HG02642 (cell line): ENCODE data around the gene NEK8.
A peak's percentile ranks its signal among the peaks of the same experiment; 100 is the strongest.
"Not testable (repeated sequence)": the region's sequence is repeated elsewhere in the genome, so short reads cannot be mapped to it uniquely, and the experiment has no call there.

Experiments used
- ATAC-seq: cut with Tn5 transposase; IDR thresholded peaks from one replicate; pipeline ENCODE4 v1.9.1; 2021; ENCODE audit warnings: mild to moderate bottlenecking; ENCODE audit not compliant: unreplicated experiment, poor library complexity

NEK8 gene

DNA sequence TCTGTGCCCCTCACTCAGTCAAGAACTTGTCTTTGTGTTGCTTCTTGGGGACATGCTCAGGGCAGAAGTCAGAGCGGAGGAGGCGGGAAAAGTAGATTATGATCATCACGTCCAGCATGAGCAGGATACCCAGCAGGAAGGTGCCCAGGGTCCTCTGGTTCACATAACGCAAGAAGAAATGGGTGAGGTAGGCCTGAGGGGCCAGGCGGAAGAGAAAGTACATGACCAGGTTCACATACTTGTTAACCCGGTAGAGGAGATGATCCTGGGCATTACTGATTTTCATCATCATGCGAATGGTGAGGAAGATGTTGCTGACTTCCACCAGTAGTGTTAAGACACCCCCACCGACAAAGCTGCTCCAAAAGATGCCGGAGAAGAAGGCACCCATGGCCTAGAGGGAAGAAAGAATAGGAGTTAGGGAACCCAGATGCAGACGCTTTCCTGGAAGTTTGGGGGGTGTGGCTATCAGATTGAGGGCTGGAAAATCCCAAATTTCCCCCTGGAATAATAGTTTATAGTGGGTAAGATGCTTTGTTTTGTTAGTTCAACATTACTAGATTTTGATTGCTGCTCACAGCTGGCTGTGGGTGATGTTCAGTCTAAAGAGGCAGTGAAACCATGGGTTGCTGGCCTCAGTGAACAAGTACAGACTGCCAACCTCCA is 4.0 kb upstream of the NEK8 start:
- no peak for ATAC-seq

DNA sequence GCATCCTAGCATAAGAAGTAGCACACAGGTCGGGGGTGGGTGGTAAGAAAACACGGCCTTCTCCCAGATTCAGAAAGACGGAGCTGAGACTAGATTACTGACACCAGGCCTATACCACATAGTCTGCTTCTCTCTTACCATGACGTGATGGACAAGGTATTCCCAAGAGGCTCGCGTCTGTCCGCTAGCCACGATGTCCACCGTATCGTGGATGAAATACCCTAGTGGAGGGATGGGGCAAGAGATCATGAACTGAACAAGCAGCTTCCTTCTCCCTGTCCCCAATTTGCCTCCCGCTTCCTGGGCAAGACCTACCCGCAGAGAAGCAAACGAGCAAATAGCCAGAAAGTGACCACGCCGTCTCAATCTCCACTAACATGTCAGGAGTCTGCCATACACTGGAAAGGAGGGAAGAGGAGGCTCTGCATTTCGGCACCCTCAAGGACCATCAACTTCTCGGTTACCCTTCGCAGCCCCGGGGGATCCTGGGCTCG is 3.4 kb upstream of the NEK8 start:
- ATAC-seq: no peak

DNA sequence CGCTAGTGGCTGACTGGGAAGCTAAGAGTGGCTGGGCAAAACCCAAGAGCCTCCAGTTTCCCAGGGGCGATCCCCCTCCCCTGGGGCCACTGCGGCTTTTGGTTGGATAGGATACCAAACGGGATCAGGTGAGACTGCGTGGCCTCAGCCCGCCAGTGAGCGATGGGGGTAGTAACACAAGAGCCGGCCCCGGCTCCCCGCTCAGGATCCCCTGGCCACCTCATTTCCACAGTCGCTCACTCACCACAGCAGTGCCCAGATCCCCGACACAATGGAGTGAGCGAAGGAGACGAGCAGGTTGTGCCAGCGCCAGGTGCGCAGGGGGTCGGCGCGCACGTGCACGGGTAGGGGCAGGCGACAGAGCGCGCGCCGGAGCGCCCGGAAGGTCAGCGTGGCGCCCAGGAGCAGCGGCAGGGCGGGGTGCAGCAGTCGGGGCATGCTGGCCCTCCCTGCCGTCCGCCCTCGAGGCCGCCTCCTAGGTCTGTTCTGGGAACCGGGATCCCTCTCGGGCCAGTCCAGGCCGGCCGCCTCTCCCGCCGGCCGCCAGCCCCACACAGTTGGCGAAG is 2.8 kb upstream of the NEK8 start:
- ATAC-seq: no peak

DNA sequence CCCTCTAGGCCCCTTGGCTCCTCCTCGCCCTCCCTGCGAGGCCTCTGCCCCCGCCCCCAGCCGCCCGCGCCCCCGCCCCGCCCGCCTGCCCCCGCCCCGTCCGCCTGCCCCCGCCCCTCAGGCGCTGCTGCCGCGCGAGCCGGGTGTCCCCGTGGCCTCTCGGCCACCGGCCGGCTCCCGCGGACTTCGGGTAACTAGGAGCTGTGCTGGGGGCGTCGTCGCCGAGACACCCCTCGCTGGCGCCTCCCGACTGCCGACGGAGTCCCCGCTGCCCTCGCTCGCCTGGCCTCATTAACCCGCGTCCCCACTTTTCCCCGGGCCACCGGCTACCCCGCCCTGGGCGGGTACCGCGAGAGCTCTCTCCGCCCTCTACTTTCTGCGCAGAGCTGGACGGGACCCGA is 2.4 kb upstream of the NEK8 start, which contains the start of gene TLCD1:
TSS of gene TLCD1 (minus strand) at position 8 of the 401 bp plus-strand sequence. CDS start 136 bp downstream, outside the sequence.
- peak; percentile 8 for ATAC-seq

DNA sequence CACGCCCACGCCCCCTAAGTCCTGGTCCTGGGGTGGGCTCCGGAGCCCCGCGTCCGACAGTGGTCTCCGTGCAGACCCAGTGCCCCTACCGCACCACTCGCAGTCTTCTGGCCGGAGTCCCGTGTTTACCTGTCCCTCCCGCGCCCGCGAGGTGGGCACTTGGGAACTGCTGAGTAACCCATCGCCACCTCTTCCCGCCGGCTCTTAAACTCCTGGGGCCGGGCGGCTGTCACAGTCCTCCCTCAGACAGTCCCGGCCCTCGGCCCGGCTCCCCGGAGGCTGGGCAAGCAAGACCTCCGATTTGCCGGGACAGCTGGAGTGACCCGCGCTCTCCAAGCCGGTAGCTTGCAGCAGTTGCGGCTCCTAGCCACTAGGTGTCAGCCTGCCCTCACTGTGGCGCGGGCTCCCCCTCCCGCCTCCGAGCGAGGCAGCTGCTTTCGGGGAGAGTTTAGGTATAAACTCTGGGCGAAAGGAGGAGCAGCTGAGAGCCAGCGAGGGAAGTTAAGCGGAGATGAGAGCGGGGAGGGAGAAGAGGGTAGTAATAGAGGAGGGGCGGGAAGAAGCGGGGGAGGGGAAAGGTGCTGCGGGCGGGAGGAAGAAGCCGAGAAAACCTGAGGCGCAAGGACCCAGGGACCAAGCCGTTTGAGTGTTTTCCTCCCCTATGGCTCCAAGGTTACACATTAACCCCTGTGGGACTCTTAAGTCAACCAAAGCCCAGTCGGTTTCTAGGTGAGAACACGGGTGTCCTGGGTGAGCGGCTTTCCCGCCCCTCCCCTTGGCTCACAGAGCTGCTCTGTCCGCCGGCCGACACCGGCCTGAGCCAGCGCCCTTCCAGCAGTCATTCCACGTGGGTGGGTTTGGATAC is 1.7 kb upstream of the NEK8 start:
- peak; percentile 43 for ATAC-seq

DNA sequence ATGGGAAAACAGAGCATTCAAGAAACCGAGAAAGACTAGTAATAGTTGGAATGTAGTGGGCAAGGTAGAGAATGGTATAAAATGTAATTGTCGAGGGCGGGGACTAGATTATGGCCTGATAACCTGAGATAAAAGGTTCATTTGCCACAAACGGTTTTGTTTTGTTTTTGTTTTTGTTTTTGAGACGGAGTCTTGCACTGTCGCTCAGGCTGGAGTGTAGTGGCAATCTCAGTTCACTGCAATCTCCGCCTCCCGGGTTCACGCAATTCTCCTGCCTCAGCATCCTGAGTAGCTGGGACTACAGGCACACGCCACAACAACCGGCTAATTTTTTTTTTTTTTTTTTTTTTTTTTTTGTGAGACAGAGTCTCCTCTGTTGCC is 1.4 kb downstream of the NEK8 start:
- no peak for ATAC-seq

DNA sequence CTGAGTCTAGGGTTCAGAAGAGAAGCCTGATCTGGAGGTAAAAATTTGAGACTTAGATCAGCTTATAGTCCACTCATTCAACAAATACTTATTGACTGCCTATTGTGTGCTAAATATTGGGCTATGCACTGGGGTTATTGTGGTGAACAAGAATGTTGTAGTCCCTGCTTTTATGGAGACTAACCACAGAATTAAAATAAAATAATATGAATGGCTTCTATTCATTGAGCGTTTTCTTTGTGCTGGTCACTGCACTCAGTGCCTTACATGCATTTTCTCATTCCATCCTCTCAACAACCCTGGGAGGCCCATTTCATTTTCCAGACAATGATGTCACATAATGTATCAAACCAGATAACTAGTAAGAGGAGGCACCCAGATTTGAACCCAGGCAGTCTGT is 4.8 kb downstream of the NEK8 start:
- ATAC-seq: no peak

DNA sequence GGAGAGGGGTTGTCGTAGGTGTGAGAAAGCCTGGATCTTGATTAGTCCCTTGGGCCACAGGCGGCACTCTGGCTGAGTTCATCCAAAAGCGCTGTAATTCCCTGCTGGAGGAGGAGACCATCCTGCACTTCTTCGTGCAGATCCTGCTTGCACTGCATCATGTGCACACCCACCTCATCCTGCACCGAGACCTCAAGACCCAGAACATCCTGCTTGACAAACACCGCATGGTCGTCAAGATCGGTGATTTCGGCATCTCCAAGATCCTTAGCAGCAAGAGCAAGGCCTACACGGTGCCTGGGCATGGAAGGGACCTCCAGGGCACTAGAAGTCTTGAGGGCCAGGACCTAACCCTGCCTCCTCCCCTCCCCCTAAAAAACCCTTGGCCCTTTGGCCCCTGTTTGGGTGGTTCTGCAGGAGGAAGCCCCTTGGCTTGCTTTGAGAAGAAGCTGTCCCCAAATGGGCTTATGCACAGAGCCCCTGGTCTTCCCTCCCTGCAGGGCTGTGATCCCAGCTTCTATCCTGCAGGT is 6.2 kb downstream of the NEK8 start:
- no peak for ATAC-seq

DNA sequence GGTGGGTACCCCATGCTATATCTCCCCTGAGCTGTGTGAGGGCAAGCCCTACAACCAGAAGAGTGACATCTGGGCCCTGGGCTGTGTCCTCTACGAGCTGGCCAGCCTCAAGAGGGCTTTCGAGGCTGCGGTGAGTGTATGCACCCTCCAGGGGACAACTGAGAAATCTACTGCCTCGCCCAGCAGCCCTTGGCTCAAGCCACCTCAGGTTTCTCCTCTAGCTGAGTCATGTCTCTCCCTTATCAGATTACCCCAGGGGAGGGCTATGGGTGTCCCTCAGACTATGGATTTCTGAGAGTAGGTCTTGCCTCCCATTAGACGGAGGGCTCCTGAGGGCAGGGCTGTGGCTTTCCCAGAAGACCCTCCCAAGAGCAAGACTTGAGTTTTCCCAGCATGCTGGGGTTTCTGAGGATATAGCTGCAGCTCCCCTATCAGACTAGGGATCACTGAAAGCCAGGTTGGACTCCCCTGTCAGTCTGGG is 6.7 kb downstream of the NEK8 start:
- no peak for ATAC-seq

DNA sequence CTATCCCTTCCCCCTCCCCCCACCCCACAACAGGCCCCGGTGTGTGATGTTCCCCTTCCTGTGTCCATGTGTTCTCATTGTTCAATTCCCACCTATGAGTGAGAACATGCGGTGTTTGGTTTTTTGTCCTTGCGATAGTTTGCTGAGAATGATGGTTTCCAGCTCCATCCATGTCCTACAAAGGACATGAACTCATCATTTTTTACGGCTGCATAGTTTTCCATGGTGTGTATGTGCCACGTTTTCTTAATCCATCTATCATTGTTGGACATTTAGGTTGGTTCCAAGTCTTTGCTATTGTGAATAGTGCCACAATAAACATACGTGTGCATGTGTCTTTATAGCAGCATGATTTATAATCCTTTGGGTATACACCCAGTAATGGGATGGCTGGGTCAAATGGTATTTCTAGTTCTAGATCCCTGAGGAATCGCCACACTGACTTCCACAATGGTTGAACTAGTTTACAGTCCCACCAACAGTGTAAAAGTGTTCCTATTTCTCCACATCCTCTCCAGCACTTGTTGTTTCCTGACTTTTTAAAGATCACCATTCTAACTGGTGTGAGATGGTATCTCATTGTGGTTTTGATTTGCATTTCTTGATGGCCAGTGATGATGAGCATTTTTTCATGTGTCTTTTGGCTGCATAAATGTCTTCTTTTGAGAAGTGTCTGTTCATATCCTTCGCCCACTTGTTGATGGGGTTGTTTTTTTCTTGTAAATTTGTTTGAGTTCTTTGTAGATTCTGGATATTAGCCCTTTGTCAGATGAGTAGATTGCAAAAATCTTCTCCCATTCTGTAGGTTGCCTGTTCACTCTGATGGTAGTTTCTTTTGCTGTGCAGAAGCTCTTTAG is 7.6 kb downstream of the NEK8 start:
- not testable (repeated sequence) for ATAC-seq

DNA sequence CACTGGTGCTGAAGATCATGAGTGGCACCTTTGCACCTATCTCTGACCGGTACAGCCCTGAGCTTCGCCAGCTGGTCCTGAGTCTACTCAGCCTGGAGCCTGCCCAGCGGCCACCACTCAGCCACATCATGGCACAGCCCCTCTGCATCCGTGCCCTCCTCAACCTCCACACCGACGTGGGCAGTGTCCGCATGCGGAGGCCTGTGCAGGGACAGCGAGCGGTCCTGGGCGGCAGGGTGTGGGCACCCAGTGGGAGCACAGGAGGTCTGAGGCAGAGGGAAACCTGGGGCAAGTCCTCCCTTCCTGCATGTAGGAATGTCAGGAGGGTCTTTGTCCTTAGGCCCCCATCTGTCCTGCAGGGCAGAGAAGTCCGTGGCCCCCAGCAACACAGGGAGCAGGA is 8.7 kb downstream of the NEK8 start:
- ATAC-seq: no peak

DNA sequence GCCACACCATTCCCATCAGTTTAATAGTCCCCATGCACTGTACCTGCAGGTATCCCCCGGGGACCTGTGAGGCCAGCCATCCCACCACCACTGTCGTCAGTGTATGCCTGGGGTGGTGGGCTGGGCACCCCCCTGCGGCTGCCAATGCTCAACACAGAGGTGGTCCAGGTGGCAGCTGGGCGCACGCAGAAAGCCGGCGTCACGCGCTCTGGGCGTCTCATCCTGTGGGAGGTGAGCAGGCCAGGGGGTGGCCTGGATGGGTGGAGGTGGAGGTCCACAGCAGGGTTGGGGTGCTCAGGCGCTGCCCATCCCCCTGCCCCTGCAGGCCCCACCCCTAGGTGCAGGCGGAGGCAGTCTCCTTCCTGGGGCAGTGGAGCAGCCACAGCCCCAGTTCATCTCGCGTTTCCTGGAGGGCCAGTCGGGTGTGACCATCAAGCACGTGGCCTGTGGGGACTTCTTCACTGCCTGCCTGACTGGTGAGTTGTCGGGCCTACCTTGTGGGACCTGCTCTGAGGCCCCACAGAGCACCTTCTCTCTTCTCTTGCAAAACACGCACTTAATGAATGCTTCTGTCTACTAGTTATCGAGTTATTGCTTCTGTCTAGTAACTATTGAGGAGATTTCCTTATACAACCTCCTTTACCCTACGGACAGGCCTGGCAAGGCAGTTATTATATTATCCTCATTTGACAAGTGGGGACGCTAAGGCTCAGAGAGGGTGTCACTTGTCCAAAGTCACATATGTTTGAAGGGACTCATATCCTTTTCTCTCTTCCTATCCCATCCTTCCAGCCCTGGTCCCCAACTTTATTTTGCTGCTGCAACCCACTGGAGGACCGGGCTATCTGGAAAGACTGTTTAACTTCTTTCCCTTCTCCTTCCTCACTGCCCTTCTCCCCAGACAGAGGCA is 9.4 kb downstream of the NEK8 start:
- ATAC-seq: peak; percentile 63

DNA sequence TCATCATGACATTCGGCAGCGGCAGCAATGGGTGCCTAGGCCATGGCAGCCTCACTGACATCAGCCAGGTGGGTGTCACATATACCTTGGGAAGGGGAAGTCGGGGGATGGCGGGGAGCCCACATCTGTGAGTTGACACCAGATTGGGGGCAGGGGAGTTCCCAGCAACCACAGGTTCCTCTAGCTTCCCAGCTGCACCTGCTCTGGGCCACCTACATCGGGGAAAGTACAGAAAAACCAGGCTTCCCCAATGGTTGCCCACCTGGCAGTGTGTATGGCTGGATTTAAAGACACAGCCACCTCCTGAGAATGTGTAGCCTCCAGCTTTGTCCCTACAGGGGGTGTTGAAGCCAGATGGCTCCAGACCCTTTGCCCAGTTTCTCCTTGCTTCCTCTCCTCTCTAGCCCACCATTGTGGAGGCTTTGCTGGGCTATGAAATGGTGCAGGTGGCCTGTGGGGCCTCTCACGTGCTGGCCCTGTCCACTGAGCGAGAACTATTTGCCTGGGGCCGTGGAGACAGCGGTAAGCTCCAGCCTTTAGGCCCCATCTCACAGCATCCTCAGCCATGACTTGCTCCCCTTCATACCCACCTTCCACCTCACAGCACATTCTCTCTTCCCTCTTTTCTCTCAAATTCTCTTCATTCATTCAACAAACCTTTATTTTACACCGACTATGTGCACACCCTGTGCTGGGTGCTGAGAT is 10.2 kb downstream of the NEK8 start:
- ATAC-seq: peak; percentile 29

DNA sequence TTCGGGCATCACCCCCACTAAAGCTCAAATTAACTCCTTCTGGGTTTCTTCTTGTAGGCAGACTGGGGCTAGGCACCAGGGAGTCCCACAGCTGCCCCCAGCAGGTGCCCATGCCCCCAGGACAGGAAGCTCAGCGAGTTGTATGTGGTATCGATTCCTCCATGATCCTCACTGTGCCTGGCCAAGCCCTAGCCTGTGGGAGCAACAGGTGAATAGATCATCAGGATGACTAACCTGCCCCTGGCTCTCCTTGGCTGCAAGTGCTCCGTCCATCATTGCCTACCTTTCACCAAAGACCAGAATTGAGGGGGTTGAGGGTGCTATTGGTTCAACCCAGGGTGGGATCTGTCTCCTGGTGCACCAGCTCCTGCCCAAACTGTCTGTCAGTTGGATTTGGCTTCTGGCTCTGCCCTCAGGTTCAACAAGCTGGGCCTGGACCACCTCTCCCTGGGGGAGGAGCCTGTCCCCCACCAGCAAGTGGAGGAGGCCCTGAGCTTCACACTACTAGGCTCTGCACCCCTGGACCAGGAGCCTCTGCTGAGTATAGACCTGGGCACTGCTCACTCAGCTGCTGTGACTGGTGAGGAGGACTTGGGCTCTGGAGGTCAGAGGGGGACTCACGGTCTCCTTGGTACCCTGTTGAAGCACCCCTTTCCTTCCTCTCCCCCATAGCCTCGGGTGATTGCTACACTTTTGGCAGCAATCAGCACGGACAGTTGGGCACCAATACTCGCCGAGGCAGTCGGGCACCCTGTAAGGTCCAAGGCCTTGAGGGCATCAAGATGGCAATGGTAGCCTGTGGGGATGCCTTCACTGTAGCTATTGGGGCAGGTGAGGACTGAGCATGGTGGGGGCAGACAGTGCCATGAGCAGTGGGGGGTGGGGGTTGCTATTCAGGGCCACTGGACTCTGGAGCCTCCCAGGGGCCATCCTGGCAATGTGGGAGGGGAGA is 12.1 kb downstream of the NEK8 start:
- ATAC-seq: no peak

DNA sequence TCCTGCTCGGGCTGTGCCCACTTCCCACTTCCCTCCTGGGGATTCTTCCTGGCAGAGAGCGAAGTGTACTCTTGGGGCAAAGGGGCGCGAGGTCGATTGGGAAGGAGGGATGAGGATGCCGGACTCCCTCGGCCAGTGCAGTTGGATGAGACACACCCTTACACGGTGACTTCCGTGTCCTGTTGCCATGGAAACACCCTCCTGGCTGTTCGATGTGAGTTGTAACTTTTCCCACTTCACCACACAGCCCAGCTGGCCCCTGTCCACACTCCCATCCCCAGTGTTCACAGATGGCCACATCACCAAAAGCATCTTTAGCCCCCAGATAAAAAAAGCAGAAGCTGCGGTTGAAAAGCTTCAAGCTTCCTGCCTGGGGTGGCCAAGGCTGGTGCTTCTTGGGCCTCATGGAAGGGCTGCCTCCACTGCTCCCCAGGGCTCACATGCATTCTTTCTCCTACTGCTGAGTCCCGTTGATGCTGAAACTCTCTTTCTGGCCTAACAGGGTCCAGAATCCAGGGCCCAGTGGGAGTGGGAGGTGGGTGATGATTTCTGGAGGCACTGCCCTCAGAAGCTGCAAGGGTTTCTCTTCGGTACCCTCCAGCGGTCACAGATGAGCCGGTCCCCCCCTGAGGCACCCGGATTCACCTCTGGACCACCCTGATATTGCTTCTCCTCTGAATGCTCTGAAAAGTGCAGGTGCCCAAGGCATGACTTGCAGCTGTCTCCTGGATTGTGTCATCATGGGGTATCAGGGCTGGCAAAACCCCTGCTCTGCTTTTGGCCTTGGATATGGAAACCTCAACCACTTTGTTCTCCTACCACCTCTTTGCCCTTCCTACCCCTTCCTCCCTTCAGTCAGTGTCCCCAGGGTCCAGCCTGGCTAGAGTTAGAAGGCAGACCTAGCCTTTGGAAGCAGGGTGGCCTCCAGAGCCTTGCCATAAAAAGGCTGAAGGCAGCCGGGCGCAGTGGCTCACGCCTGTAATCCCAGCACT is 13.1 kb downstream of the NEK8 start:
- no peak for ATAC-seq
